BJ (cell line): Measurements from ENCODE around the gene HSPB6. TPM values are rescaled to one million over a fixed set of nuclear protein-coding genes. Genes with fewer than 3 reads are reported as not detected.

ENCODE experiments used
- CTCF ChIA-PET: fragments of 350-600 bp; formaldehyde crosslinking; extraction: SDS; loops from one replicate; lab custom pipeline; 2021; ENCODE audit warnings: antibody characterized with exemption, inconsistent platforms; lab: Yijun Ruan, JAX
- POLR2A ChIA-PET: fragments of 300-600 bp; sonication (Branson Sonifier 250); formaldehyde crosslinking; extraction: SDS; loops from one replicate; lab custom pipeline; 2021; ENCODE audit warnings: antibody characterized with exemption; lab: Charles Lee
- DNase-seq: peaks from one replicate; pipeline ENCODE4 v3.0.0-alpha.2; 2011; ENCODE audit warnings: low read depth
- H3K27me3 ChIP-seq: 2 replicates; pipeline ENCODE4 v1.6.0; 2011; ENCODE audit warnings: low read length; ENCODE audit not compliant: control insufficient read depth, insufficient read depth
- H3K36me3 ChIP-seq: 2 replicates; pipeline ENCODE4 v1.5.1; 2011; ENCODE audit warnings: low read length; ENCODE audit not compliant: control insufficient read depth, insufficient read depth
- H3K4me3 ChIP-seq: 2 replicates; pipeline ENCODE4 v1.5.1; 2011; ENCODE audit warnings: low read depth, mild to moderate bottlenecking, control low read depth, low read length
- polyA plus RNA-seq: library from polyadenylated mRNA; depleted of rRNA; stranded (reverse); fragments of >200 nt; gene quantifications from 2 replicates; pipeline ENCODE4 v1.2.3, GENCODE V29; 2011
- TF ChIP-seq, protein P1 (sequence below): IDR thresholded peaks from 2 replicates; pipeline ENCODE4 v1.5.1; 2011; ENCODE audit warnings: low read depth, mild to moderate bottlenecking, control low read depth, inconsistent platforms, low read length, moderate library complexity; ENCODE audit not compliant: insufficient read depth

HSPB6 gene
- polyA plus RNA-seq, 1 experiment: 21.0 TPM

DNA sequence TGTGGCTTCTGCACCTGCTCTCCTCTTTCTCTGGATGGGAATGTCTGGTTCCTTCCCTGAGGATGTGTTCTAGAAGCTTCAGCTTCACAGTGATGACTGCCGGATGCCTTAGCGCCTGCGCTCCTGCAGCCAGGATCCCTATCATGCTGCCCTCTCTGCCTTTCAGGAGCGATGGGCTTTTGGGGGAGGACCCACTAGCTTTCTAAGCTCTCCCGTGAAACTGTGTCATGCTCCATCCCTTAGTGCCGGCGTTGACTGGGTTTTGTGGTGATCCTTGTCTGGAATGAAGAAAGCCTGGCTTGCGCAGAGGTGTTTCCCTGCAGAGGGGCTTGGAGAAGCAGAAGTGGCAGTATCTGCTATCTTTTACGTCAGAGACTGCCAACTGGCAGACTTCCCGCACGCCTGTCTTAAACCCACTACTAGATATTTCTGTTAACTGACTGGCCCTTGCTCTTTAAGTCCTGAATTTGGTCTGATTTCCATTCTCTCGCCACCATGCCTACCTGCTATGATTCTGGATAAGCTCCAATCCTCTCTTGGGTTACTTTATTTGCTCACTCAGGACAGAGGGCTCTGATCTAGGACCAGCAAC, 42.8 kb downstream of the HSPB6 start:
- POLR2A ChIA-PET: no interaction called here
- DNase-seq: no peak
- TF ChIP-seq, protein P1, sequence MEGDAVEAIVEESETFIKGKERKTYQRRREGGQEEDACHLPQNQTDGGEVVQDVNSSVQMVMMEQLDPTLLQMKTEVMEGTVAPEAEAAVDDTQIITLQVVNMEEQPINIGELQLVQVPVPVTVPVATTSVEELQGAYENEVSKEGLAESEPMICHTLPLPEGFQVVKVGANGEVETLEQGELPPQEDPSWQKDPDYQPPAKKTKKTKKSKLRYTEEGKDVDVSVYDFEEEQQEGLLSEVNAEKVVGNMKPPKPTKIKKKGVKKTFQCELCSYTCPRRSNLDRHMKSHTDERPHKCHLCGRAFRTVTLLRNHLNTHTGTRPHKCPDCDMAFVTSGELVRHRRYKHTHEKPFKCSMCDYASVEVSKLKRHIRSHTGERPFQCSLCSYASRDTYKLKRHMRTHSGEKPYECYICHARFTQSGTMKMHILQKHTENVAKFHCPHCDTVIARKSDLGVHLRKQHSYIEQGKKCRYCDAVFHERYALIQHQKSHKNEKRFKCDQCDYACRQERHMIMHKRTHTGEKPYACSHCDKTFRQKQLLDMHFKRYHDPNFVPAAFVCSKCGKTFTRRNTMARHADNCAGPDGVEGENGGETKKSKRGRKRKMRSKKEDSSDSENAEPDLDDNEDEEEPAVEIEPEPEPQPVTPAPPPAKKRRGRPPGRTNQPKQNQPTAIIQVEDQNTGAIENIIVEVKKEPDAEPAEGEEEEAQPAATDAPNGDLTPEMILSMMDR: no peak
- Histone ChIP-seq H3K36me3 (no peaks in the 10 kb centered on the region), H3K4me3 (no peak overlapping the region), H3K27me3 (no peaks in the 10 kb centered on the region; the same call in 1 of the 2 replicates)
- CTCF ChIA-PET: interaction anchor here (0.6 to 2.4 kb wide), 3 partner anchors 18 to 233 kb away, joined by 3 to 8 read pairs (median 4); no protein-coding TSS in a partner anchor

DNA sequence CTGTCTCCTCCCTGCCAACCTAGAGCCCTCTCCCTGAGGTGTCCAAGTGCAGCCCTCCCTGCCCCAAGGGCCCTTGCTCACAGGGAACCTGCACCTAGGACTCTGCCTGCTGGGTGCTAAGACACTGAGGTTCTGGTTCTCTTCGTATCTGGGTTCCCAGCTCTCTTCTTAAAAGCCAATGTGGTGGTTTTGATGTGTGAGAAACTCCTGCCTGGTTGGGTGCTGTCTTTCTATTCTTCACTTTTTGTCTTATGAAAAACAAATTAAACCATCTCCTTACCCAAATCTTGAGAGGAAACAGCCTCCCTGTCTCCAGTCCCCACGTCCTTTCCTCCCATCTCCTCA, 43.4 kb downstream of the HSPB6 start:
- Histone ChIP-seq H3K36me3 (no peaks in the 10 kb centered on the region), H3K4me3 (no peak overlapping the region), H3K27me3 (no peaks in the 10 kb centered on the region; the same call in 1 of the 2 replicates)
- POLR2A ChIA-PET: no interaction called here
- TF ChIP-seq, protein P1: no peak
- DNase-seq: no peak
- CTCF ChIA-PET: interaction anchor here (0.6 to 2.4 kb wide), 4 partner anchors 17 to 361 kb away, joined by 3 to 8 read pairs (median 4); no protein-coding TSS in a partner anchor

GRCh38 chr19:35712567-35713505, 44.0 kb downstream of the HSPB6 start:
- ChIA-PET CTCF (interaction anchor here (0.6 to 2.4 kb wide), 4 partner anchors 18 to 360 kb away, joined by 3 to 8 read pairs (median 3); no protein-coding TSS in a partner anchor), POLR2A (no interaction called here)
- TF ChIP-seq, protein P1: no peak
- Histone ChIP-seq H3K27me3 (no peaks in the 10 kb centered on the region; the same call in none of the 2 replicates), H3K36me3 (no peaks in the 10 kb centered on the region), H3K4me3 (no peak overlapping the region)
- no peak for DNase-seq

DNA sequence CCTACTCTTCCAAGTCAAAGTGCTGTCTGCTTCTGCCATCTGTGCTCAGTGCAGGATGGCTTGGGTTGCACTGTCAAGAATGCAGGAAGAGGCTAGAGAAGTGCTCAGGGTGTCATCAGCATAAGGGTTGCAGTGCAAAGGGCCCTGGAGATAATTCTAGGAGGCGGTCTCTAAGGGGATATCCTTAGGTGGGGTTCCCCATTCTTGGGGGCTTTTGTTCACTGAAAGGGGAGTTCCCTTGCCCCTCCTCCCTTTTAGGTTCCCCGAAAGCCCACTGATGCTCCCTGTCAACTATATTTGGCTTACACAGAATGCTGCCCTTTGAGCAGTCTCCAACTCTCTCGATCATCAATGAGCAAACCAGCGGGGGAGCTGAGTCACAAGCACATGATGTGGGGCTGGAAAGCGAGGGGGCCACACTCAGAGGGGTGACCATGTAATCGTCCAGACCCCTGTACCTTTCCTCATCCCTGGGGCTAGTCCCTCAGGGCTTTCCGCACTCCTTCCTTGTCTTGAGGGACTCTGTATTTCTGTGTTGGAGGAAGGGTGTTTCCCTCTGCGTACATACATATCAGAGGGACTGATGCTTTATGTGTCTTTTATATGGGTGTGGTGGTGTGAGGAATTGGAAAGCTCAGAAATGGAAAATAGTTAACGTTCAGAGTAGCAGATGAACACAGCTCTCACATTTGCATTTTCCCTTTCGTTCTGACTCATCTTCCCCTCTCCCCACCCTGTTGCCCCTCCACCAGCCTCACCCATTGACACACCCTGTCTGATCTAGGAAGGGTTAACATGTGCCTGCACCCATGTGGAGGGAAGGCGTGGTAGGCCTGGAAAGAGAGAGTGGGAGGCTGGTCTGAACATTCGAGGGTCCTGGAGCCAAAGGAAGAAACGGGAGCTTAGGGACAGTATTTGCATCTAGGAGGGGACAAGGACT, 45.8 kb downstream of the HSPB6 start:
- Histone ChIP-seq H3K27me3 (no peaks in the 10 kb centered on the region; the same call in none of the 2 replicates), H3K4me3 (no peak overlapping the region), H3K36me3 (no peaks in the 10 kb centered on the region)
- no peak for DNase-seq
- POLR2A ChIA-PET: no interaction called here
- CTCF ChIA-PET: interaction anchor here (0.6 kb wide), 1 partner anchor 37 kb away, joined by 3 read pairs; no protein-coding TSS in a partner anchor
- TF ChIP-seq, protein P1: no peak
